GM21526 (cell line): ENCODE results near the gene OSCAR.
"Not testable (repeated sequence)": the region's sequence is repeated elsewhere in the genome, so short reads cannot be mapped to it uniquely, and the experiment has no call there.

Source experiments
- ATAC-seq: cut with Tn5 transposase; IDR thresholded peaks from one replicate; pipeline ENCODE4 v1.9.1; 2021; ENCODE audit warnings: moderate library complexity; ENCODE audit not compliant: unreplicated experiment, low FRiP score

OSCAR gene

GRCh38 chr19:54127688-54128440, 27.3 kb upstream of the OSCAR start:
- no peak for ATAC-seq

GRCh38 chr19:54125713-54126112, 25.1 kb upstream of the OSCAR start:
- no peak for ATAC-seq

- no peak for ATAC-seq
These were observed 23.8 kb upstream of the OSCAR start for GRCh38 chr19:54124393-54124792.

- ATAC-seq: no peak
These were observed 23.1 kb upstream of the OSCAR start for GRCh38 chr19:54123682-54124081.

- ATAC-seq: no peak
These were observed 20.7 kb upstream of the OSCAR start for GRCh38 chr19:54121259-54121658.

- ATAC-seq: peak; percentile 76
These were observed 14.8 kb upstream of the OSCAR start, which contains the start of the genes PRPF31 and TFPT for GRCh38 chr19:54115109-54116063. TSS of gene PRPF31 (plus strand) at chr19:54115754. CDS start at chr19:54118279, 2,525 bp downstream. TSS of gene TFPT (minus strand) at chr19:54115657. CDS start at chr19:54115269, 388 bp downstream.

- ATAC-seq: no peak
These were observed 13.9 kb upstream of the OSCAR start for GRCh38 chr19:54114340-54115108.

GRCh38 chr19:54109651-54110050, 9.0 kb upstream of the OSCAR start:
- ATAC-seq: no peak

- ATAC-seq: no peak
These were observed 7.9 kb upstream of the OSCAR start for GRCh38 chr19:54108496-54108895.

GRCh38 chr19:54107876-54108490, 7.4 kb upstream of the OSCAR start:
- ATAC-seq: no peak

GRCh38 chr19:54106716-54107115, 6.1 kb upstream of the OSCAR start:
- no peak for ATAC-seq

GRCh38 chr19:54105796-54106195, 5.2 kb upstream of the OSCAR start:
- no peak for ATAC-seq

GRCh38 chr19:54104998-54105715, 4.6 kb upstream of the OSCAR start:
- ATAC-seq: no peak

- peak; percentile 82 for ATAC-seq
These were observed 2.0 kb upstream of the OSCAR start, which contains the start of gene NDUFA3 for GRCh38 chr19:54102421-54103169. TSS of gene NDUFA3 (plus strand) at chr19:54102855. CDS start at chr19:54102879, 24 bp downstream.

- not testable (repeated sequence) for ATAC-seq
These were observed 724 bp downstream of the OSCAR start for GRCh38 chr19:54099903-54100255.

GRCh38 chr19:54099190-54099902, 1.3 kb downstream of the OSCAR start:
- ATAC-seq: no peak

- no peak for ATAC-seq
These were observed 3.9 kb downstream of the OSCAR start for GRCh38 chr19:54096617-54097106.
